ENCODE results near the gene THUMPD1.
A peak's percentile ranks its signal among the peaks of the same experiment; 100 is the strongest.
"Not testable (repeated sequence)": the region's sequence is repeated elsewhere in the genome, so short reads cannot be mapped to it uniquely, and the experiment has no call there.

THUMPD1 gene

GRCh38 chr16:20747030-20747816 lies 5.6 kb upstream of the THUMPD1 start:
- no peak for DNase-seq

- DNase-seq, result no peak
These were observed 4.8 kb upstream of the THUMPD1 start for GRCh38 chr16:20746461-20746860.

- DNase-seq, result no peak
These were observed 3.4 kb upstream of the THUMPD1 start for GRCh38 chr16:20744922-20745440.

- DNase-seq, result no peak
These were observed 2.0 kb upstream of the THUMPD1 start for GRCh38 chr16:20743591-20743990.

DNA sequence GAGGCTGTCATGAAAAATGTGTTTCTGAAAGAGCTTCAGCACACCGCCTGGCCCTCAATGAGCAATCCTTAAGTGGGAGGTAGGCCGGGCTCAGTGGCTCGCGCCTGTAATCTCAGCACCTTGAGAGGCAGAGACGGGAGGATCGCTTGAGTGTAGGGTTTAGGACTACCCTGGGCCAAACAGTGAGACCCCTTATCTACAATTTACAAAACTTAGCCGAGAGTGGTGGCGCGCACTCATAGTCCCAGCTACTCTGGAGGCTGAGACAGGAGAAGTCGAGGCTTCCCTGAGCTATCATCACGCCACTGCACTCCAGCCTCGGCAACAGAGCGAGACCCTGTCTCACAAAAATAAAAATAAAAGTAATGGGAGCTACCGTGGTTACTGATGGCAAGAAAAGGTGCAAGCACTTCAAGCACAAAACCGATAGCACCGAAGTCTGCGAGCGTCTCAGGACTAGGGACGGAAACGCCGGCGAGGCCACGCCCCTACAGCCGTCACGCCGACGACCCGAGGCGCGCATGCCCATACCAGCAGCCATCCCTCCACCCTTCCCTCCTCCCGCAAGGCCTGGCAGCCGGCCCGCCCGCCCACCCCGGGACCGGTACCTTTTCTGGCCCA lies 607 bp downstream of the THUMPD1 start:
- DNase-seq, result peak; percentile 86

DNA sequence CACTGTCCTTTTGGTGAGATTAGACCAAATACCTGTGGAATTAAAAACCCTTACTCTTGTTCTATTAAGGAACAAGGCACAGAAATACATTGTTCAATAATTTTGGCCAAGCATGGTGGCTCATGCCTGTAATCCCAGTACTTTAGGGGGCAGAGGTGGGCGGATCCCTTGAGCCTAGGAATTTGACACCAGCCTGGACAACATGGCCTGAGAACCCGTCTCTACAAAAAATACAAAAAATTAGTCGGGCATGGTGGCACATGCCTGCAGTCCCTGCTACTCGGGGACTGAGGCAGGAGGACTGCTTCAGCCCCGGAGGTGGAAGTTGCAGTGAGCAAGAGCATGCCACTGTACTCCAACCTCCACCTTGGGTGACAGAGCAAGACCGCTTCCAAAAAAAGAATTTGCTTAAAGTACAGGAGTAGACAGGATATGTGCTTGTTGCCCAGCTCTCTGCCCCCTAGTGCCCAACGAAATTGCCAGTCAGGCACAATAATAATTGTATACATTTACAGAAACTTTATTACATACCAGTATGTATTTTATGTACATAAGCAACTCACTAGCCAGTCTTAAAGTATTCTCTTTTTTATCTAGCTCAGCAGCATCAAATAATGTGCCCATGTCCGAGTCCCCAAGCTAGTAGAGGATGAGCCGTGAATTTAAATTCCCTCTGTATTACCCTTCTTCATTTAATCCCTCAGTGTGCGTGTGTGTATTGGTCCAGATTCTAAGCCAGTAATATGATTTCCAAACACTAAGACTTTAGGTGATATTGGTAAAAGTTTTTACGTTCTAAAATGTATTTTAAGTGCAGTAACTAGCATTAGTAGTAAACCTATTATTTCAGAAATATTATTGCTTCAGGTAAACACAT lies 1.4 kb downstream of the THUMPD1 start:
- peak; percentile 4 for DNase-seq

DNA sequence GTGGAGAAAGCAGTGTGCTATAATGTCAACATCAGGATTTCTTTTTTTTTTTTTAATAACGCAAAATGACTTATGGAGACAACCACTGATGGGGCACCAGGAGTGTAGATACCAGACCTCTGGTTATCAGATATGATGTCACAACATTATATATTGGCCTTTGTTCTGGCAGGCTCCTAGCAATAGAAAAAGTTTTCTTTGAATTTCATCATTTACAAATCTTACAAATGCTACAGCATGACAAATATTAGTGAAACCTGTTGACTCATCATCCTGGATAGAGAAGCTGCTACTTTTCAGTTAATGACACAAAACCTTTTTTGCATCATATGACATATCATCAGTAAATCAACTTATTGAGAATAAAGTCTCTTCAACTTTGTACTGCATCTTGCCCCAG lies 6.1 kb downstream of the THUMPD1 start:
- no peak for DNase-seq

- DNase-seq, result no peak
These were observed 6.8 kb downstream of the THUMPD1 start for GRCh38 chr16:20734782-20735181.

DNA sequence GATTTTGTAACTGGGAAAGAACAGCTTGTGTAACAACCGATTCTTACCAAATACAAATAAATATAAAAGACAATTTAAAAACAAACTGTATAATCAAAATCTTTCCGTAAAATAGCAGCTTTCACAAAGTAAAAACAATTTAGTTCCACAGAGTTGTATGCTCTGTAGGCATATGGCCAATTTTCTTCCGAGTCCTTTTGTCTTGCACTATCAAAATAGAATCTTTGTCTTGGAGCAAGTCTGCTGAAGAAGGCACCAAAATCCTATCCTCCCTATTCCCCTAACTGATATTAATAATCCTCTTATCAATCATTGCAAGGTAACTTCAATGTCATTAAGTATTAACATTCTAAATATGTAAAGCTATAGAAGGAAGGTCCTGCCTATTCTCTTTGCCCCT lies 7.6 kb downstream of the THUMPD1 start:
- no peak for DNase-seq

- DNase-seq, result no peak
These were observed 12.5 kb downstream of the THUMPD1 start for GRCh38 chr16:20729141-20729540.

DNA sequence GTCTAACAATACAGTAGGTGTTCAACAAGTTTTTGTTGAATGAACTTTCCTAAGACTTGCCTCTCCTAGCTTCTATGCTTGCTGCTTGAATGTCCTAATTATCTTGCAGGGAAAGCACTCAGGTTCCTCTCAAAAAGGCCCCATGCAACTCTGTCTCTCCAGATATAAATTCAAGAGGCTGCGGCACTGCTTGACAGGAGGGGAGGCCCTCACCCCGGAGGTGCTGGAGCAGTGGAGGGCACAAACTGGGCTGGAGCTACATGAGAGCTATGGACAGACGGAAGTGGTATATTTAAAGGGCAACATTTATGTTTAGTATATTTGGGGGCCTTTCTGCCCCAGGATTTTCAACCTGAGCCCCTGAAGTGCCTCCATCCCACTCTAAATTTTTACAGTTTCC lies 14.4 kb downstream of the THUMPD1 start:
- DNase-seq, result no peak

DNA sequence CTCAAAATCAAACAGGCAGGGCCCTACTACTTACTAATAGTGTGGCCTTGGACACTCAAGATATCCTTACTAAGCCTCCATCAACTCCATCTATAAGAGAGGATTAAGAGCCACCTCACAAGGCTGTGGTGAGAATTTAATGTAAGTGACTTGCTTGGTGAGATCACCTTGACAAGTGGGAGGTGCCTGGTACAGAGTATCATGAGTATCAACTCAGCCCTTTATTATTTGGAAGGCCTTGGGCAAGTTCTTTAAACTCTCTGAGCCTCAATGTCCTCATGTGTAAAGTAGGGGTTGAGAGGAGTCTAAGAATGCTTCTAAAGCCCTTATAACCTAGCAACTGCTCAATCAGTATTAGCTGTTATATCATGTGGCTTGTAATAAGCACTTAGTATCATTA lies 15.0 kb downstream of the THUMPD1 start:
- no peak for DNase-seq

DNA sequence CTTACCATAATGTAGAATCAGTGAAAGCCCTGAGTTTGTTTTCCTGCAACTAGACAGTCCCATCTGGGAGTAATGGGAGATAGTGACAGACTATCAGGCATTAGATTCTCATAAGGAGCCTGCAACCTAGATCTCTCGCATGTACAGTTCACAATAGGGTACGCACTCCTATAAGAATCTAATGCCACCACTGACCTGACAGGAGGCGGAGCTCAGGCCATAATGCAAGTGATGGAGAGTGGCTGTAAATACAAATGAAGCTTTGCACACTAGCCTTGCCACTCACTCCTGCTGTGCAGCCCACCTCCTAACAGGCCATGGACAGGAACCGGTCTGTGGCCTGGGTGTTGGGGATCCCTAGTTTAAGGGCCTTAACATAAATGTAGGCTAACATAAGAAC lies 21.4 kb downstream of the THUMPD1 start:
- DNase-seq, result no peak

- not testable (repeated sequence) for DNase-seq
These were observed 23.9 kb downstream of the THUMPD1 start for GRCh38 chr16:20717718-20718117.

DNA sequence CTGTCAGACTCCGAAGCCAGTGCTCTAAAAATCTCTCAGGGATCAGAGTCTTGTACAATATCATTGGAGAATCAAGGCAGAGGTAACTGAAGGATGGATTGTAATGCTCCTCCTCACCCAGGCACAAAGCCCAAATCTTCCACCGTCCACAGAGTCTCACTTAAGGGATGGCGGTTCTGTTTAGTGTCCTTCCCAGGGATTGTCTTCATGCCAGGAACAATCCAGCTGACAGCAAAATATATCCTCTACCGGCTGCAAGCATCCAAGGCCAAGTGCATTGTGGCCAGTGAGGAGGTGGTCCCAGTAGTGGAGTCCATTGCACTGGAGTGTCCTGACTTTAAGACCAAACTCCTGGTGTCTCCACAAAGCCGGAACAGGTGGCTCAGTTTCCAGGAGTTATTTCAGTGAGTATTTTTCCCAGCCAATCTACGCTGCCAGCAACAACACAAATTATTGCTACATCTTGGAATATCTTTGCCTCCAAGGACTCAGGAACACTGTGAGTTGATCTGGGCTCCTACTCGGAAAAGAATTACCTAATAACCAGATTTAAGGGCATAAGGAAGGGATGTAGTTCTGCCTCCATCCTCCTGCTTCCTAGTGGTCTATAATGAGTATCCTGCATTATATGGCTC lies 30.2 kb downstream of the THUMPD1 start:
- no peak for DNase-seq

GRCh38 chr16:20708129-20708528 lies 33.5 kb downstream of the THUMPD1 start:
- DNase-seq, result not testable (repeated sequence)

GRCh38 chr16:20707461-20707860 lies 34.2 kb downstream of the THUMPD1 start:
- DNase-seq, result no peak

GRCh38 chr16:20705972-20706371 lies 35.6 kb downstream of the THUMPD1 start:
- not testable (repeated sequence) for DNase-seq

- no peak for DNase-seq
These were observed 37.3 kb downstream of the THUMPD1 start for GRCh38 chr16:20704281-20704680.

- not testable (repeated sequence) for DNase-seq
These were observed 39.9 kb downstream of the THUMPD1 start for GRCh38 chr16:20701692-20702091.

GRCh38 chr16:20696618-20697017 lies 45.0 kb downstream of the THUMPD1 start:
- DNase-seq, result no peak

DNA sequence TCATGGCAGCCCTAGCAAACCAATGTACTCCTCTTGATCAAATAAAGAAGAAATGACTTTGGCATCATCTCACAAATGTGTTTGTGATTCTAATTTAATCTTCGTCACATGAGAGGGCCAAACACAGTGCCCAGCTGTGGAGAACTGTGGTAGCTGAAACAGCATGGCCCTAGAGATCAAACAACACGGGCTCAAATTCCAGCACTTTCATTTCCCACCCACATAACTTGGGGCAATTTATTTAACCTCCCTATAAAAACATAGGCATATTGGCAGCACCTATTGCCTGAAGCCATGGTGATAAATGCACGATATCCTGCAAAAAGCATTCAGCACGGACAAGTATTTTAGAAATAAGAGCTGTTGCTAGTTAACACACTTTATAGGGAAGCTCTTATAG lies 46.6 kb downstream of the THUMPD1 start:
- no peak for DNase-seq

DNA sequence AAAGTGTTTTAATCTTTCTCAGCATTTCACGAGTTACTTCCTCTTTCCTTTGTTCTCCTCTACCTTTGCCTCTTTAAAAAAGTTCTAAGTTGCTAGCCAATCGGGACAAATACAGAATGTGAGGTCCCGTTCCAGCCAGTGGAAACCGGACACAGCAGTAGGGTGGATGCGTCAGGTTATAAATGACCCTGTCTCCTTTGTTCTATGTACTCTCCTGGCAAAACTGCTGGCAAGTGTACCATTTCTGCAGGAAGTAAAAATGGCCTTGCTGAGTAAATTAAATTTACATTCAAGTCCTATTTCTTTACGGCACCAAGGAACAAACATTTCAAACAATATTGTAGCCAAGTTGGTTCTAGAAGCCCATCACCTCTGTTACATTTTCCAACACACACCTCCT lies 47.5 kb downstream of the THUMPD1 start:
- not testable (repeated sequence) for DNase-seq
